DND-41 (cell line): ENCODE data around the gene TRAK1.

ENCODE experiments used
- EZH2 ChIP-seq: IDR thresholded peaks from 3 replicates; pipeline ENCODE4 v1.6.1; 2012; ENCODE audit warnings: borderline replicate concordance, low read depth, mild to moderate bottlenecking, moderate library complexity, low read length, inconsistent platforms; ENCODE audit not compliant: severe bottlenecking
- TF ChIP-seq, protein P1 (sequence below): IDR thresholded peaks from 2 replicates; pipeline ENCODE4 v1.5.1; 2012; ENCODE audit warnings: borderline replicate concordance, low read length, moderate library complexity, mild to moderate bottlenecking; ENCODE audit not compliant: poor library complexity, severe bottlenecking; ENCODE audit errors: extremely low read depth

DNA sequence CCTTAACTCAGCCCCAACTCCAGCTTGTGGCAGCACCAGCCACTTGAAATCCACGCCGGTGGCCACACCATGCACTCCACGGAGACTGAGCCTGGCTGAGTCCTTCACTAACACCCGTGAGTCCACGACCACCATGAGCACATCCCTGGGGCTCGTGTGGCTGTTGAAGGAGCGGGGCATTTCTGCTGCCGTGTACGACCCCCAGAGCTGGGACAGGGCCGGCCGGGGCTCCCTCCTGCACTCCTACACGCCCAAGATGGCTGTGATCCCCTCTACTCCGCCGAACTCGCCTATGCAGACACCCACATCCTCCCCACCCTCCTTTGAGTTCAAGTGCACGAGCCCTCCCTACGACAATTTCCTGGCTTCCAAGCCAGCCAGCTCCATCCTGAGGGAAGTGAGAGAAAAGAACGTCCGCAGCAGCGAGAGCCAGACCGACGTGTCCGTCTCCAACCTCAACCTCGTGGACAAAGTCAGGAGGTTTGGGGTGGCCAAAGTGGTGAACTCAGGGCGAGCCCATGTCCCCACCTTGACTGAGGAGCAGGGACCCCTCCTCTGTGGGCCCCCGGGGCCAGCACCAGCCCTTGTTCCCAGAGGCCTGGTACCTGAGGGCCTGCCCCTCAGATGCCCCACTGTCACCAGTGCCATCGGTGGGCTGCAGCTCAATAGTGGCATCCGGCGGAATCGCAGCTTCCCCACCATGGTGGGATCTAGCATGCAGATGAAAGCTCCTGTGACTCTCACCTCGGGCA is 132.0 kb downstream of the TRAK1 start:
- TF ChIP-seq, protein P1, sequence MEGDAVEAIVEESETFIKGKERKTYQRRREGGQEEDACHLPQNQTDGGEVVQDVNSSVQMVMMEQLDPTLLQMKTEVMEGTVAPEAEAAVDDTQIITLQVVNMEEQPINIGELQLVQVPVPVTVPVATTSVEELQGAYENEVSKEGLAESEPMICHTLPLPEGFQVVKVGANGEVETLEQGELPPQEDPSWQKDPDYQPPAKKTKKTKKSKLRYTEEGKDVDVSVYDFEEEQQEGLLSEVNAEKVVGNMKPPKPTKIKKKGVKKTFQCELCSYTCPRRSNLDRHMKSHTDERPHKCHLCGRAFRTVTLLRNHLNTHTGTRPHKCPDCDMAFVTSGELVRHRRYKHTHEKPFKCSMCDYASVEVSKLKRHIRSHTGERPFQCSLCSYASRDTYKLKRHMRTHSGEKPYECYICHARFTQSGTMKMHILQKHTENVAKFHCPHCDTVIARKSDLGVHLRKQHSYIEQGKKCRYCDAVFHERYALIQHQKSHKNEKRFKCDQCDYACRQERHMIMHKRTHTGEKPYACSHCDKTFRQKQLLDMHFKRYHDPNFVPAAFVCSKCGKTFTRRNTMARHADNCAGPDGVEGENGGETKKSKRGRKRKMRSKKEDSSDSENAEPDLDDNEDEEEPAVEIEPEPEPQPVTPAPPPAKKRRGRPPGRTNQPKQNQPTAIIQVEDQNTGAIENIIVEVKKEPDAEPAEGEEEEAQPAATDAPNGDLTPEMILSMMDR = no peak
- TF ChIP-seq EZH2 = no peak
